ENCODE results near the gene MYL12B. TPM values are rescaled to one million over a fixed set of nuclear protein-coding genes. Genes with fewer than 3 reads are reported as not detected.
A peak's percentile ranks its signal among the peaks of the same experiment; 100 is the strongest.

MYL12B gene
- total and polyA plus RNA-seq, 7 experiments from 2014 or later = 140 to 982 (median 178) TPM

- H3K4me3 ChIP-seq (ENCODE audit: low read length) = no peak overlapping the region
- H3K36me3 Mint-ChIP-seq = peaks cover 19 to 67% (median 61%) of the 10 kb centered on the region in 5 donors
- no peaks in the 10 kb centered on the region for H3K27me3 ChIP-seq (ENCODE audit: control insufficient read depth in 2 of 2, insufficient read depth in 2 of 2, low read length in 2 of 2)
- DNase-seq = no peak
- ATAC-seq = no peak
- no peaks in the 10 kb centered on the region for H3K9me3 ChIP-seq (ENCODE audit: control insufficient read depth in 2 of 3, low read length in 3 of 3)
- no peaks in the 10 kb centered on the region for H3K27me3 Mint-ChIP-seq
- H3K27ac ChIP-seq (ENCODE audit: low read depth, low read length) = peak overlapping the region; percentile 55
- peaks cover 19 to 53% (median 43%) of the 10 kb centered on the region in 3 experiments for H3K36me3 ChIP-seq (ENCODE audit: control insufficient read depth in 2 of 3, insufficient read depth in 3 of 3, low read length in 3 of 3)
- H3K9me3 Mint-ChIP-seq = no peaks in the 10 kb centered on the region
- H3K4me1 ChIP-seq (ENCODE audit: control insufficient read depth in 2 of 2, insufficient read depth in 2 of 2, low read length in 2 of 2) = peaks cover 72 to 81% of the 10 kb centered on the region in 2 donors
- CTCF ChIA-PET = no interaction called here
- POLR2A ChIA-PET = interaction anchor here (0.8 to 3.8 kb wide), 8 partner anchors 8 to 340 kb away, joined by 3 to 31 read pairs (median 4); partner anchors contain the start of gene MYL12A
- peak overlapping the region in 8 of 9 donors; percentile 30 to 100 (median 84) for H3K27ac Mint-ChIP-seq
- H3K4me1 Mint-ChIP-seq = peaks cover 54 to 96% (median 93%) of the 10 kb centered on the region in 7 donors
- peak overlapping the region in 9 of 10 donors; percentile 10 to 98 (median 47) for H3K4me3 Mint-ChIP-seq
- intact Hi-C loops (cut with micrococcal nuclease) = no loop called here
These were observed 7.2 kb upstream of the MYL12B start for GRCh38 chr18:3254725-3255124.

GRCh38 chr18:3255611-3256165 lies 6.2 kb upstream of the MYL12B start:
- peaks cover 48 to 98% (median 92%) of the 10 kb centered on the region in 7 donors for H3K4me1 Mint-ChIP-seq
- H3K4me1 ChIP-seq (ENCODE audit: control insufficient read depth in 2 of 2, insufficient read depth in 2 of 2, low read length in 2 of 2) = peaks cover 75 to 84% of the 10 kb centered on the region in 2 donors
- POLR2A ChIA-PET = interaction anchor here (0.7 to 3.8 kb wide), 10 partner anchors 8 to 425 kb away, joined by 3 to 31 read pairs (median 3); partner anchors contain the start of genes MYL12A and TGIF1

GRCh38 chr18:3256693-3257626 lies 5.0 kb upstream of the MYL12B start:
- no peaks in the 10 kb centered on the region for H3K27me3 ChIP-seq (ENCODE audit: control insufficient read depth in 2 of 2, insufficient read depth in 2 of 2, low read length in 2 of 2)
- Mint-ChIP-seq H3K27me3 (no peaks in the 10 kb centered on the region), H3K4me1 (peaks cover 40 to 92% (median 85%) of the 10 kb centered on the region in 7 donors), H3K36me3 (peaks cover 12 to 57% (median 53%) of the 10 kb centered on the region in 5 donors), H3K4me3 (peak overlapping the region in 2 of 10 donors; percentile 29 to 65), H3K9me3 (no peaks in the 10 kb centered on the region), H3K27ac (peak overlapping the region in 8 of 9 donors; percentile 62 to 100 (median 85))
- H3K4me1 ChIP-seq (ENCODE audit: control insufficient read depth in 2 of 2, insufficient read depth in 2 of 2, low read length in 2 of 2) = peaks cover 66 to 80% of the 10 kb centered on the region in 2 donors
- intact Hi-C loops (cut with micrococcal nuclease) = no loop called here
- no peak overlapping the region for H3K4me3 ChIP-seq (ENCODE audit: low read length)
- ATAC-seq (no peak), DNase-seq (no peak)
- H3K27ac ChIP-seq (ENCODE audit: low read depth, low read length) = peak overlapping the region; percentile 48
- H3K36me3 ChIP-seq (ENCODE audit: control insufficient read depth in 2 of 3, insufficient read depth in 3 of 3, low read length in 3 of 3) = peaks cover 19 to 59% (median 43%) of the 10 kb centered on the region in 3 experiments
- H3K9me3 ChIP-seq (ENCODE audit: control insufficient read depth in 2 of 3, low read length in 3 of 3) = no peaks in the 10 kb centered on the region
- ChIA-PET POLR2A (interaction anchor here (0.9 to 3.8 kb wide), 4 partner anchors 7 to 192 kb away, joined by 3 to 31 read pairs (median 4); partner anchors contain the start of genes MYL12A and TGIF1), CTCF (interaction anchor here (0.7 to 1.6 kb wide), 2 partner anchors 15 to 61 kb away, joined by 3 read pairs; no protein-coding TSS in a partner anchor)

More at GRCh38 chr18:3255611-3256165, 6.2 kb upstream of the MYL12B start:
- H3K36me3 Mint-ChIP-seq = peaks cover 14 to 58% (median 56%) of the 10 kb centered on the region in 5 donors
- H3K27me3 Mint-ChIP-seq = no peaks in the 10 kb centered on the region
- H3K4me3 Mint-ChIP-seq = peak overlapping the region in 8 of 10 donors; percentile 12 to 97 (median 36)
- Histone ChIP-seq H3K9me3 (ENCODE audit: control insufficient read depth in 2 of 3, low read length in 3 of 3) (no peaks in the 10 kb centered on the region), H3K27ac (ENCODE audit: low read depth, low read length) (peak overlapping the region; percentile 48), H3K4me3 (ENCODE audit: low read length) (no peak overlapping the region), H3K36me3 (ENCODE audit: control insufficient read depth in 2 of 3, insufficient read depth in 3 of 3, low read length in 3 of 3) (peaks cover 19 to 53% (median 43%) of the 10 kb centered on the region in 3 experiments), H3K27me3 (ENCODE audit: control insufficient read depth in 2 of 2, insufficient read depth in 2 of 2, low read length in 2 of 2) (no peaks in the 10 kb centered on the region)
- no peak for ATAC-seq
- intact Hi-C loops (cut with micrococcal nuclease) = no loop called here
- DNase-seq = no peak
- CTCF ChIA-PET = interaction anchor here (0.7 to 1.6 kb wide), 2 partner anchors 16 to 60 kb away, joined by 3 read pairs; no protein-coding TSS in a partner anchor
- peak overlapping the region; percentile 5 to 100 (median 78) for H3K27ac Mint-ChIP-seq
- no peaks in the 10 kb centered on the region for H3K9me3 Mint-ChIP-seq

GRCh38 chr18:3257627-3258120 lies 4.3 kb upstream of the MYL12B start:
- Mint-ChIP-seq H3K9me3 (no peaks in the 10 kb centered on the region), H3K27me3 (no peaks in the 10 kb centered on the region), H3K4me3 (peak overlapping the region in 3 of 10 donors; percentile 29 to 65 (median 61)), H3K27ac (peak overlapping the region; percentile 41 to 100 (median 87)), H3K36me3 (peaks cover 12 to 57% (median 52%) of the 10 kb centered on the region in 5 donors), H3K4me1 (peaks cover 36 to 87% (median 81%) of the 10 kb centered on the region in 7 donors)
- H3K9me3 ChIP-seq (ENCODE audit: control insufficient read depth in 2 of 3, low read length in 3 of 3) = no peaks in the 10 kb centered on the region
- POLR2A ChIA-PET = interaction anchor here (1.2 to 3.8 kb wide), 2 partner anchors 8 to 11 kb away, joined by 5 to 31 read pairs; partner anchors contain the start of gene MYL12A
- peak overlapping the region; percentile 15 for H3K27ac ChIP-seq (ENCODE audit: low read depth, low read length)
- no peak for ATAC-seq
- H3K4me3 ChIP-seq (ENCODE audit: low read length) = no peak overlapping the region
- no peak for DNase-seq
- intact Hi-C loops (cut with micrococcal nuclease) = no loop called here
- H3K4me1 ChIP-seq (ENCODE audit: control insufficient read depth in 2 of 2, insufficient read depth in 2 of 2, low read length in 2 of 2) = peaks cover 58 to 73% of the 10 kb centered on the region in 2 donors
- no peaks in the 10 kb centered on the region for H3K27me3 ChIP-seq (ENCODE audit: control insufficient read depth in 2 of 2, insufficient read depth in 2 of 2, low read length in 2 of 2)
- peaks cover 19 to 59% (median 43%) of the 10 kb centered on the region in 3 experiments for H3K36me3 ChIP-seq (ENCODE audit: control insufficient read depth in 2 of 3, insufficient read depth in 3 of 3, low read length in 3 of 3)
- CTCF ChIA-PET = no interaction called here

- H3K4me3 ChIP-seq (ENCODE audit: low read length) = peak overlapping the region; percentile 81
- H3K4me1 Mint-ChIP-seq = peaks cover 44 to 87% (median 81%) of the 10 kb centered on the region in 7 donors
- peak overlapping the region; percentile 87 to 100 (median 96) for H3K4me3 Mint-ChIP-seq
- peaks cover 12 to 30% (median 20%) of the 10 kb centered on the region in 3 experiments for H3K36me3 ChIP-seq (ENCODE audit: control insufficient read depth in 2 of 3, insufficient read depth in 3 of 3, low read length in 3 of 3)
- no peaks in the 10 kb centered on the region for H3K9me3 Mint-ChIP-seq
- peak overlapping the region; percentile 96 for H3K27ac ChIP-seq (ENCODE audit: low read depth, low read length)
- H3K4me1 ChIP-seq (ENCODE audit: control insufficient read depth in 2 of 2, insufficient read depth in 2 of 2, low read length in 2 of 2) = peaks cover 55 to 60% of the 10 kb centered on the region in 2 donors
- intact Hi-C loops (cut with micrococcal nuclease) = loop anchor here (1.0 to 5.0 kb wide), 11 partner anchors 13 to 689 kb away; partner anchors contain the start of genes LPIN2 (in 2 of the 2), METTL4 (in 1 of the 2), MYL12A (in 1 of the 2) and NDC80 (in 1 of the 2)
- H3K27me3 ChIP-seq (ENCODE audit: control insufficient read depth in 2 of 2, insufficient read depth in 2 of 2, low read length in 2 of 2) = no peaks in the 10 kb centered on the region
- no peaks in the 10 kb centered on the region for H3K9me3 ChIP-seq (ENCODE audit: control insufficient read depth in 2 of 3, low read length in 3 of 3)
- ChIA-PET CTCF (interaction anchor here (0.8 to 1.7 kb wide), 5 partner anchors 8 to 44 kb away, joined by 3 to 6 read pairs (median 3); partner anchors contain the start of gene MYL12A), POLR2A (interaction anchor here (0.6 to 3.5 kb wide), 21 partner anchors 12 to 1978 kb away, joined by 3 to 229 read pairs (median 5); partner anchors contain the start of genes MYL12A and TGIF1)
- H3K27ac Mint-ChIP-seq = peak overlapping the region; percentile 95 to 100 (median 99)
- ATAC-seq (no peak), DNase-seq (no peak)
- peaks cover 9 to 42% (median 25%) of the 10 kb centered on the region in 5 donors for H3K36me3 Mint-ChIP-seq
- H3K27me3 Mint-ChIP-seq = no peaks in the 10 kb centered on the region
These were observed 949 bp upstream of the MYL12B start for GRCh38 chr18:3260995-3261372.

All from naive thymus-derived CD4-positive, alpha-beta T cell (primary cell).